K562 (cell line): ENCODE measurements around the gene STX18. TPM values are rescaled to one million over a fixed set of nuclear protein-coding genes. Genes with fewer than 3 reads are reported as not detected.
"Not testable (repeated sequence)": the region's sequence is repeated elsewhere in the genome, so short reads cannot be mapped to it uniquely, and the experiment has no call there.

Source experiments
- ATAC-seq: fragments of 200-7000 bp; cut with Tn5 transposase; 3 replicates; pipeline ENCODE4 v1.9.1; 2020; ENCODE audit warnings: moderate library complexity
- BruUV-seq: library from RNA; stranded (reverse); fragments of 400-500 nt; replicated peaks from 2 replicates; lab custom pipeline; 2021; lab: Mats Ljungman, UMichigan
- CTCF ChIA-PET: fragments of 300-600 bp; formaldehyde crosslinking; extraction: SDS; loops from one replicate; lab custom pipeline; 2021; ENCODE audit warnings: low intra/inter-chr PET ratio; lab: Yijun Ruan, JAX
- POLR2A ChIA-PET: fragments of 300-600, 350-650 bp; sonication (Branson Sonifier 250); formaldehyde crosslinking; extraction: SDS; loops from one replicate; lab custom pipeline; 2021; ENCODE audit warnings: antibody characterized with exemption, inconsistent platforms; lab: Yijun Ruan, JAX
- DNase-seq, 4 experiments: peaks; one replicate each; pipeline versions ENCODE4 v3.0.0 to v3.0.0-alpha.2; 2011 to 2018; ENCODE audit warnings: low spot score in 3 of 4, mixed read lengths in 3 of 4; ENCODE audit errors: extremely low read depth in 1 of 4
- FAIRE-seq: peaks from 2 replicates; lab custom pipeline; 2011; peaks lifted over from hg19 to GRCh38; lab: Jason Lieb, UNC
- H2AFZ ChIP-seq: 2 replicates; pipeline ENCODE4 v1.6.0; 2011; ENCODE audit warnings: low read depth, low read length, control low read depth, inconsistent platforms
- H3K27ac ChIP-seq: fragments of 200-600 bp; 3 replicates; pipeline ENCODE4 v1.8.0; 2011; ENCODE audit warnings: low read depth, mild to moderate bottlenecking, control low read depth, inconsistent platforms, low read length, moderate library complexity, mixed read lengths; ENCODE audit errors: extremely low read depth
- H3K27me3 ChIP-seq, 2 experiments: fragments of 300-600 bp in 1 of 2; 2 replicates in 1 of 2; 3 replicates in 1 of 2; pipeline versions ENCODE4 v1.6.0 to v1.8.0; 2011; ENCODE audit warnings: inconsistent platforms in 2 of 2, low read length in 2 of 2, mild to moderate bottlenecking in 1 of 2, mixed read lengths in 1 of 2, moderate library complexity in 1 of 2; ENCODE audit not compliant: control insufficient read depth in 2 of 2, insufficient read depth in 2 of 2
- H3K36me3 ChIP-seq: fragments of 300-600 bp; 3 replicates; pipeline ENCODE4 v1.8.0; 2011; ENCODE audit warnings: mild to moderate bottlenecking, low read length, inconsistent platforms; ENCODE audit not compliant: control insufficient read depth, insufficient read depth
- H3K4me1 ChIP-seq, 2 experiments: fragments of 200-600 bp in 1 of 2; replicated peaks in 1 of 2; 2 replicates in 1 of 2; 3 replicates in 1 of 2; pipeline versions ENCODE4 v1.5.1 to v1.8.0; 2011; ENCODE audit warnings: inconsistent platforms in 2 of 2, low read length in 2 of 2, mild to moderate bottlenecking in 1 of 2, mixed read lengths in 1 of 2, moderate library complexity in 1 of 2; ENCODE audit not compliant: control insufficient read depth in 2 of 2, insufficient read depth in 2 of 2
- H3K4me2 ChIP-seq: 2 replicates; pipeline ENCODE4 v1.6.1; 2011; ENCODE audit warnings: low read length, control low read depth, inconsistent platforms, mixed read lengths; ENCODE audit not compliant: insufficient read depth
- H3K4me3 ChIP-seq: fragments of 200-600 bp; sonication (generic), shearing (Covaris generic); 2 replicates; pipeline ENCODE4 v1.5.1; 2016; ENCODE audit warnings: control low read depth, inconsistent platforms
- H3K79me2 ChIP-seq: fragments of 200-600 bp; 3 replicates; pipeline ENCODE4 v1.8.0; 2011; ENCODE audit warnings: low read length, inconsistent platforms; ENCODE audit not compliant: control insufficient read depth, insufficient read depth
- H3K9ac ChIP-seq, 2 experiments: 2 replicates each; pipeline versions ENCODE4 v1.6.0 to v1.6.1; 2011; ENCODE audit warnings: low read depth in 2 of 2, low read length in 2 of 2, control low read depth in 1 of 2, inconsistent platforms in 1 of 2, mild to moderate bottlenecking in 1 of 2, mixed read lengths in 1 of 2; ENCODE audit not compliant: insufficient read depth in 1 of 2
- H3K9me1 ChIP-seq: one replicate; pipeline ENCODE4 v1.6.0; 2011; ENCODE audit warnings: inconsistent platforms, mild to moderate bottlenecking, low read length, moderate library complexity; ENCODE audit not compliant: control insufficient read depth, insufficient read depth
- H3K9me3 ChIP-seq: replicated peaks from 2 replicates; pipeline ENCODE4 v1.5.1; 2011; ENCODE audit warnings: low read depth, low read length, inconsistent platforms; ENCODE audit not compliant: control insufficient read depth, insufficient read depth
- H4K20me1 ChIP-seq: replicated peaks from 2 replicates; pipeline ENCODE4 v1.6.1; 2011; ENCODE audit warnings: low read length, inconsistent platforms, mixed read lengths; ENCODE audit not compliant: control insufficient read depth, insufficient read depth
- ARHGAP35 ChIP-seq: fragments of 450-650 bp; IDR thresholded peaks from 2 replicates; pipeline ENCODE4 v1.6.1; 2018; ENCODE audit not compliant: partially characterized antibody
- ATF1 ChIP-seq, 2 experiments: fragments of 450-650 bp in 1 of 2; IDR thresholded peaks; 2 replicates each; pipeline ENCODE4 v1.6.1; 2016; ENCODE audit warnings: missing compliant biosample characterization in 1 of 2, missing genetic modification characterization in 1 of 2
- CCNT2 ChIP-seq: IDR thresholded peaks from 2 replicates; pipeline ENCODE4 v1.6.1; 2011; ENCODE audit warnings: borderline replicate concordance, low read depth, mild to moderate bottlenecking, moderate library complexity, mixed read lengths, low read length; ENCODE audit not compliant: insufficient read length; ENCODE audit errors: extremely low read depth
- ESRRA ChIP-seq: fragments of 450-650 bp; IDR thresholded peaks from 2 replicates; pipeline ENCODE4 v1.6.1; 2014; ENCODE audit warnings: low read depth, mild to moderate bottlenecking, moderate library complexity, borderline replicate concordance
- HINFP ChIP-seq: fragments of 450-650 bp; conservative IDR thresholded peaks from 2 replicates; pipeline ENCODE4 v1.6.1; 2016; ENCODE audit warnings: missing genetic modification characterization, low read depth, mild to moderate bottlenecking, control low read depth, missing compliant biosample characterization
- HNRNPL ChIP-seq: fragments of 200-400 bp; formaldehyde crosslinking; IDR thresholded peaks from 2 replicates; pipeline ENCODE4 v1.6.1; 2017; ENCODE audit warnings: low read depth, mild to moderate bottlenecking, low read length
- SMAD2 ChIP-seq: fragments of 150-350 bp; IDR thresholded peaks from 2 replicates; pipeline ENCODE4 v1.6.1; 2014; ENCODE audit warnings: low read depth, mild to moderate bottlenecking, low read length
- ZMIZ1 ChIP-seq, 2 experiments: fragments of 150-350 bp in 1 of 2; IDR thresholded peaks; 2 replicates each; pipeline ENCODE4 v1.6.1; 2012 to 2016; ENCODE audit warnings: low read depth in 2 of 2, low read length in 2 of 2, mild to moderate bottlenecking in 1 of 2, moderate library complexity in 1 of 2
- ZNF347 ChIP-seq: fragments of 450-650 bp; formaldehyde crosslinking; IDR thresholded peaks from 2 replicates; pipeline ENCODE4 v1.4.0; 2020; ENCODE audit warnings: low read depth, mild to moderate bottlenecking, moderate library complexity
- ZNF384 ChIP-seq: IDR thresholded peaks from 2 replicates; pipeline ENCODE4 v1.6.1; 2012; ENCODE audit warnings: low read depth, low read length, improper control_type of control experiment
- WGBS: fragments of 100-300 bp; shearing (Covaris generic); methylation state at CpG from one replicate; pipeline ENCODE4 v1.1.6; 2016; ENCODE audit warnings: low coverage, mixed read lengths; ENCODE audit not compliant: insufficient coverage; ENCODE audit errors: missing lambda C conversion rate; 5-methylcytosine and 5-hydroxymethylcytosine counted together
- in situ Hi-C: fragments of 300-500 bp; cut with MboI; formaldehyde crosslinking; loops from 4 replicates; pipeline ENCODE4 v1.15.0; 2018; ENCODE audit warnings: inconsistent platforms, mixed read lengths
- intact Hi-C: fragments of 100-400 bp; cut with micrococcal nuclease; formaldehyde crosslinking; loops from 2 replicates; pipeline ENCODE4 v1.14.2; 2022
- polyA plus RNA-seq, 8 experiments: library from polyadenylated mRNA; depleted of rRNA in 4 of 8; stranded (reverse) in 5 of 8; unstranded in 3 of 8; fragments of >200 nt; fragmentation: Nextera tagmentation in 2 of 8; fragmentation: Illumina TruSeq in 1 of 8; extraction: Ambion mirVana in 2 of 8; extraction: Trizol in 1 of 8; gene quantifications; 2 replicates each; pipeline versions ENCODE4 v1.2.1 to v1.2.3, GENCODE V29; 2011 to 2014; ENCODE audit warnings: inconsistent platforms in 1 of 8, missing spikeins in 1 of 8
- total RNA-seq, 7 experiments: library from RNA; depleted of rRNA in 6 of 7; stranded (reverse); fragments of >200 nt in 6 of 7; fragmentation: Illumina TruSeq in 2 of 7; extraction: Trizol in 2 of 7; gene quantifications; 2 replicates each; pipeline versions ENCODE4 v1.2.1 to v1.2.3, GENCODE V29; 2011 to 2021; ENCODE audit warnings: low replicate concordance in 1 of 7

STX18 gene
- total and polyA plus RNA-seq, 9 of the 15 experiments (the other 6 are each of a cell fraction or from before 2014, with no cell fraction given) = 6.2 to 41.7 (median 22.7) TPM

GRCh38 chr4:4422117-4422516 is 119.7 kb downstream of the STX18 start:
- H3K4me2 ChIP-seq, H3K9me1 ChIP-seq, H3K9ac ChIP-seq, intact Hi-C loops, BruUV-seq, in situ Hi-C loops, H3K27me3 ChIP-seq, CTCF ChIA-PET, ATAC-seq, DNase-seq, H3K79me2 ChIP-seq, H2AFZ ChIP-seq, H3K27ac ChIP-seq, H4K20me1 ChIP-seq, POLR2A ChIA-PET, H3K9me3 ChIP-seq, H3K4me3 ChIP-seq, H3K4me1 ChIP-seq, FAIRE-seq: not testable (repeated sequence)
- peaks cover 37% of the 10 kb centered on the region; the same call in 2 of the 3 replicates for H3K36me3 ChIP-seq
- 88% methylated on average over 7 of the region's 7 CpGs for WGBS

GRCh38 chr4:4421356-4421755 is 120.5 kb downstream of the STX18 start:
- no TSS peak for BruUV-seq
- ChIA-PET CTCF (no interaction called here), POLR2A (no interaction called here)
- intact Hi-C loops (no loop called here), in situ Hi-C loops (no loop called here)
- Histone ChIP-seq H3K36me3 (peaks cover 37% of the 10 kb centered on the region; the same call in 2 of the 3 replicates), H2AFZ (no peak overlapping the region), H3K27ac (no peak overlapping the region), H3K4me1 (no peaks in the 10 kb centered on the region), H3K27me3 (no peaks in the 10 kb centered on the region), H3K4me2 (no peak overlapping the region), H4K20me1 (no peaks in the 10 kb centered on the region; the same call in 1 of the 2 replicates), H3K9me1 (no peaks in the 10 kb centered on the region), H3K9me3 (no peaks in the 10 kb centered on the region)
- DNase-seq (no peak), FAIRE-seq (no peak), ATAC-seq (no peak)
- WGBS = 85% methylated on average over 9 of the region's 11 CpGs
- TF ChIP-seq ARHGAP35 (no peak), CCNT2 (no peak), ATF1 (CRISPR knock-in tag; IDR thresholded peaks at IDR 0.05) (no peak), ATF1 (tag; IDR thresholded peaks at IDR 0.05) (no peak), ESRRA (no peak), HINFP (tag) (no peak), ZMIZ1 (IDR thresholded peaks at IDR 0.05; ENCODE audit: low read depth in 2 of 2, low read length in 2 of 2) (no peak), ZNF347 (CRISPR knock-in tag) (no peak), SMAD2 (no peak), ZNF384 (no peak), HNRNPL (no peak)
- TF ChIP-seq, all 486 proteins: peak for 0
- Histone ChIP-seq H3K4me3 (no peak overlapping the region), H3K9ac (no peak overlapping the region), H3K79me2 (no peaks in the 10 kb centered on the region)
